Memory B cell (primary cell): ENCODE data around the gene CASP3.
A peak's percentile ranks its signal among the peaks of the same experiment; 100 is the strongest.

ENCODE experiments used
- ATAC-seq: fragments of 150-1000 bp; cut with Tn5 transposase; 2 replicates; pipeline ENCODE4 v1.10.0; 2021; ENCODE audit warnings: low read depth, mild to moderate bottlenecking, moderate library complexity
- DNase-seq, 2 donors: peaks; one replicate each; pipeline ENCODE4 v3.0.0; 2022; ENCODE audit warnings: low spot score in 2 of 2
- H3K27ac Mint-ChIP-seq: one replicate; pipeline ENCODE4 v1.8.0; 2022; ENCODE audit warnings: mild to moderate bottlenecking, moderate library complexity, mixed read lengths
- H3K27me3 Mint-ChIP-seq: one replicate; pipeline ENCODE4 v1.8.0; 2022; ENCODE audit warnings: mixed read lengths
- H3K36me3 Mint-ChIP-seq: one replicate; pipeline ENCODE4 v1.8.0; 2022; ENCODE audit warnings: mild to moderate bottlenecking, mixed read lengths
- H3K4me1 Mint-ChIP-seq: one replicate; pipeline ENCODE4 v1.8.0; 2022; ENCODE audit warnings: mixed read lengths
- H3K4me3 Mint-ChIP-seq: one replicate; pipeline ENCODE4 v1.8.0; 2022; ENCODE audit warnings: mild to moderate bottlenecking, moderate library complexity, mixed read lengths
- H3K9me3 Mint-ChIP-seq: one replicate; pipeline ENCODE4 v1.8.0; 2022; ENCODE audit warnings: mixed read lengths

CASP3 gene

DNA sequence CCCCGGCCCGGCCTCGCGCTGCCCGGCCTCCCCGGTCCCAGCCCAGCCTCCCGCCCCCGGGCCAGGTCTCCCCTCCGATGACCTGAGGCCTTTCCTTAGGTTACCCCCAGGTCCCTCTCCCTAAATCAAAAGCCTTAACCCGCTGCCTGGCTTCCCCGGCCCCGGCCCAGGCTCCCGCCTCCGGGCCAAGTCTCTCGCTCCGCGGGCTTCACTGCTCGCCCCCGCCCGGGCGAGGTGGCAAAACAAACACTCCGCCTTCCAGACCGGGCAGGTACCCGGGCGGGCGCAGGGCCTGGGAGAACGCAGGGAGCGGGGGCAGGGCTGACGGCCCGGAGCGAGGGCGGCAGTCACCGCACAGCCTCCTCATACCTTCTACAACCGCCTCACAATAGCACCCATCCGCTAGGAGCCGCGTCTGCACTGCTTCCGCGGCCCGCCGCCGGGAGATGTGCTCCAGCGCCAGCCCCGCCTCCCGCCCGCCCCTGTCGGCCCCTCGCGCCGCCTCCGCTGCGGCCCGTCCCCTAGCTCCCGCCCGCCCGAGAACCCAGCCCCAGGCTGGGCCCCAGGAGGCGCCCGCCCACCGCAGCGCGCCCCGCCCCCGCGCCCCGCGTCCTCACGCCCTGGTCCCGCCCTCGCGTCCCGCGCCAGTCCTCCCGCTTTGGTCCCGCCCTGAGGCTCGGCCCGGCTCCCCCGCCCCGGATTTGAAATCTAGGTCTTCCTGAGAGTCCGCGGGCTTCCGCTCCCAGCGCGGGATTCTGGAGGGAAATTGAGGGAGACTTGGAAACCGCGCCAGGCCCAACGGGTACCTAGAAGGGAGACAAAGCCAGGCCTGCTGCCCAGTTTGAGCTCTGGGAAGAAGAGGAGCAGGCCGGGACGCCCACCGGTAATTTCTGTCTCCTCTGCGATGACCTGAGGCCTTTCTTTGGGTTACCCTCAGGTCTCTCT lies at the start of gene CASP3, which contains the start of gene PRIMPOL:
Gene CASP3, minus strand, starts transcription at position 422 of the 945 bp plus-strand sequence. CDS start 10,994 bp downstream, outside the sequence.
Gene PRIMPOL, plus strand, starts transcription at position 713 of the 945 bp plus-strand sequence. CDS start 7,403 bp downstream, outside the sequence.
- ATAC-seq: peak; percentile 86
- peaks cover 2% of the 10 kb centered on the region for H3K36me3 Mint-ChIP-seq
- H3K9me3 Mint-ChIP-seq: no peaks in the 10 kb centered on the region
- DNase-seq: peak; percentile 89 to 90
- no peaks in the 10 kb centered on the region for H3K27me3 Mint-ChIP-seq
- H3K4me3 Mint-ChIP-seq: peak within 1 kb of the TSS; percentile 97
- peaks cover 36% of the 10 kb centered on the region for H3K4me1 Mint-ChIP-seq
- H3K27ac Mint-ChIP-seq: peak within 1 kb of the TSS; percentile 82

DNA sequence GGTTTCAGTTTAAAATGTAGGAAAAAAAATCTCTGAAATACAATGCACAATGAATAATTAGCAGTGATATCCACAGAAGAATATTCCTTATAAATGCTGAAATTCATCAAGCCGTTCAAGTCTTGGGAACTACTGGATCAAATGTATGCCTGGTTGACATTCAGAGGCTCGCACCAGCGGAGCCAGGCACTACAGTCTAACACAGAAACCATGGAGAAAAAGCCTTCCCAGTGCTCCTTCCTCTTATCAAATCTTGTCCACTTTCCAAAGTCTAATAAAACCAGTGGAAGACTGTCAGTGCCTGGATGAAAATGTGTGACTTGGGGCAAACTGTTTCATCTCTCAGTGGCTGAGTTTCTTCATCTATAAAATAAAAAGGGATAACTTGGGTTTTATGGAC lies 48.7 kb upstream of the CASP3 start:
- no peak for DNase-seq
- ATAC-seq: no peak
- H3K9me3 Mint-ChIP-seq: no peaks in the 10 kb centered on the region
- no peak overlapping the region for H3K27ac Mint-ChIP-seq
- H3K4me1 Mint-ChIP-seq: no peaks in the 10 kb centered on the region
- H3K36me3 Mint-ChIP-seq: peaks cover 6% of the 10 kb centered on the region
- no peak overlapping the region for H3K4me3 Mint-ChIP-seq
- H3K27me3 Mint-ChIP-seq: no peaks in the 10 kb centered on the region

DNA sequence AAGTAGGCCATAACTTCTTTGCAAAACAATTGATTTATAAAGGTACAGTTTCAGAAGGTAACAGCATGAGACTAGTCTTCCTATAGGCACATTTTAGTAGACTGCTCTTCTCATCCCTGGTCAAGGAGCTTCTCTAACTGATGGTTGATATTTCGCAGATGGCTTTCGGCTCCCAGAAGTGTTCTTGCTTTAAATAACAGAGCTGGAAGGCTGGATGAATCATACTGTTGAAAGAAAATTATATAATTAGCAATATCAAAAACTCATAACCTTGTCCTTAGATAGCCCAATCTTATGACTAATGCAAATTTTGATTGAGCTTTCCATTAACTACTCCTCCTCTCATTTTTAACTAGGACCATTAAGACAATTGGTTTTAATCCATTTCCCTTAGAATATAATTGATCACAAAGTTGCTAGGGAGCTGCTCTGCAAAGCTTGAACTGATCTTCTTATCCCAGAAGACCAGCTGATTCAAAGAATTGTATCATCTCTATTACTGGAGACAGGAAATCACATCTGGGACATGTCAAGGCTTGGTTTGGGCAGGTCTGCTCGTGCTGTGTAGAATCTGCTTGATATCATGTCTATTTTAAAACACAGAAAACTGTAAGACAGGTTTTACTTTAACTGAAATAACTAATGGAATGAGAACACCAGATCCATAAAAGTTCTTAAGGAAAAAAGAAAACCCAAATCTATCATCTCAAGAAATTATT lies 46.1 kb upstream of the CASP3 start:
- H3K4me1 Mint-ChIP-seq: no peaks in the 10 kb centered on the region
- DNase-seq (no peak), ATAC-seq (no peak)
- no peak overlapping the region for H3K4me3 Mint-ChIP-seq
- H3K36me3 Mint-ChIP-seq: peaks cover 10% of the 10 kb centered on the region
- no peaks in the 10 kb centered on the region for H3K9me3 Mint-ChIP-seq
- H3K27ac Mint-ChIP-seq: no peak overlapping the region
- H3K27me3 Mint-ChIP-seq: no peaks in the 10 kb centered on the region

DNA sequence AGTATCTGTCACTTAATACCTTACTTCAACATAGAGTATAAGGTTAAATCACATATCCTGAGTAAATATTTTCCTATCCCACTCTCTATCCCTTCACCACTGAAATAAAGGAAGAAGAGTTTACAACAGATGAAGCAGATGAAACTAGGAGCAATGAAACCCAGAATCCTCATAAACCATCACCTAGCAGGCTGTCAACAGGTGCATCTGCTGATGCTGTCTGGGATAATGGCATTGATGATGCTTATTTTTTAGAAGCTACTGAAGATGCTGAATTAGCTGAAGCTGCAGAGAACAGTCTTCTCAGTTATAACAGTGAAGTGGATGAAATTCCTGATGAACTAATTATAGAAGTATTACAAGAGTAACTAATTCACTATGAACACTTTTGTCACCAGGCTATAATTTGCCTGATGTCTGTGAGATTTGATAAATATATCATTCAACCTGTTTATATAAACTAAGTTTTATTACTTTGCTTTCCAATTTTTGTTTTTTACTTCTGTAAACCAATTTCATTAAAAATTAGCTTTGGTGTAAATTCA lies 45.2 kb upstream of the CASP3 start:
- no peak overlapping the region for H3K4me3 Mint-ChIP-seq
- no peaks in the 10 kb centered on the region for H3K27me3 Mint-ChIP-seq
- no peaks in the 10 kb centered on the region for H3K4me1 Mint-ChIP-seq
- H3K27ac Mint-ChIP-seq: no peak overlapping the region
- DNase-seq (no peak), ATAC-seq (no peak)
- no peaks in the 10 kb centered on the region for H3K9me3 Mint-ChIP-seq
- peaks cover 10% of the 10 kb centered on the region for H3K36me3 Mint-ChIP-seq

DNA sequence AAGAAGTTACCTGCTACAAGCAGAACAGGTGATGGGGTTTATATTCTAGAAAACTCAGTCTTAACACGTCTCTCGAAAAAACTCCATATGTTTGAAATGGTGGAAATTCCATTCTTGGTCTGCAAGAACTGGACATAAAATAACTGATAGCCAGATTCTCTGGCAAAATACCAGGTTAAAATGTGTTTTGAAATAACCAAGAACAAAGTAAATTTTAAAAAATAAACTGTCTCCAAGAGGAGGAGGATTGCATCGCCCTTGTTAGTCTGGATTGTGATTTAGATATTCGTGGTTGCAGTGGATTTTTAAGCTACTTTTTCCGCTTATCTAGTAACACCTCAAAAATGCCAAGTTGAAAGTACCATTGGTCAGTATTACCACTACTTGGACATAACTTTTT lies 43.8 kb upstream of the CASP3 start:
- DNase-seq: no peak
- Mint-ChIP-seq H3K4me1 (no peaks in the 10 kb centered on the region), H3K27me3 (no peaks in the 10 kb centered on the region), H3K27ac (no peak overlapping the region), H3K4me3 (no peak overlapping the region), H3K9me3 (no peaks in the 10 kb centered on the region), H3K36me3 (peaks cover 10% of the 10 kb centered on the region)
- no peak for ATAC-seq

DNA sequence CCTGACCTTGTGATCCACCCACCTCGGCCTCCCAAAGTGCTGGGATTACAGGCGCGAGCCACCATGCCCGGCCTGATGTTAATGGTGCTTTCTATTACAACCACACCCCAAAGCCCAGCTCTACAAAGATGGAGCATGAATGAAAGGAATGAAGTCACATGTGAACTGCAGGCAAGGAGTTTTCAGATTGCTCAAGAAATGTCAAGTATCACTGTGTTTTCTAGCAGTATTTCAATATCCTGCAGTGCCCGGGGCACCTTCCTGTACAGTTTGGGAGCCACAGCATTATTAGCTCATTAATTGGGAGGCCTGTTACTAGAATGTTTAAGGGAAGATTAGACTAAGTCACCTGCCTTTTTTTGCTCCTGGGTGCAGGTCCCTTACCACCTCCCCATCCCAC lies 40.4 kb upstream of the CASP3 start:
- ATAC-seq: no peak
- H3K27ac Mint-ChIP-seq: no peak overlapping the region
- no peaks in the 10 kb centered on the region for H3K27me3 Mint-ChIP-seq
- no peak overlapping the region for H3K4me3 Mint-ChIP-seq
- H3K36me3 Mint-ChIP-seq: peaks cover 12% of the 10 kb centered on the region
- no peak for DNase-seq
- H3K4me1 Mint-ChIP-seq: no peaks in the 10 kb centered on the region
- no peaks in the 10 kb centered on the region for H3K9me3 Mint-ChIP-seq

DNA sequence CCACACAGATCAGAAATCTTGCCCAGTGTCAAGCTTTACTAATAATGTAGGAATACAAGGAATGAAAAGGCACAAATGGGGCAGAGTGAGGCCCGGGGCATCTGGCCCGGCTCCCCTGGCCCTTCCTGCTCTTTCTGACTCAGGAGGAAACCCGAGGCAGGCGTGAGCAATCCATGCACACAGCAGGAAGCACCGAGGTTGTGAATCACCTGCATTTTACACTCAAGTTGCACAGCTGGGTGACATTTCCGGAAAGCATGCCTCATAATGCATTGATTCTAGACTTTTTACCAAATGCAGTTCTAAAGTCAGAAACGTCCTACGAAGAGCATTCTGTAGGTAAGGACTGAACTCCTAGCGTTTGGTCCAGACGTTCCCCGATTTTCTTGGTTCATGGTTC lies 39.2 kb upstream of the CASP3 start:
- ATAC-seq (no peak), DNase-seq (no peak)
- Mint-ChIP-seq H3K9me3 (no peaks in the 10 kb centered on the region), H3K27ac (no peak overlapping the region), H3K4me1 (peaks cover 3% of the 10 kb centered on the region), H3K4me3 (no peak overlapping the region), H3K27me3 (no peaks in the 10 kb centered on the region), H3K36me3 (peaks cover 11% of the 10 kb centered on the region)

DNA sequence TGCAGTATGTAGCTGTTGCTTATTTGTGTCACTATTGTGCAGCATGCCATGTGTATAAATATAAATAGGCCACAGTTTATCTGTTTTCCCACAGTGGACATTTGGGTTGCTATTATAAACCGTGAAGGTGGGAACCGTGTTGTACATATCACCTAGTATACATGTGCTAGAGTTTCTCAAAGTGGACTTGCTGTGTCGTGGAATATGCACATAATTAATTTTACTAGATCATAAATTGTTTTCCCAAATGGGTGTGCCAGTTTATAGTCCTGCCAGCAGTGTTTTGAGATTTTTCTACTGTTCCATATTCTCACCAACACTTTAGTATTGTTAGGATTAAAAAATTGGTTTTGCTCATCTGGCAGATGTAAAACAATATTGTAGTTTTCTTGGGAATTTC lies 38.8 kb upstream of the CASP3 start:
- no peak for DNase-seq
- no peak for ATAC-seq
- peaks cover 3% of the 10 kb centered on the region for H3K4me1 Mint-ChIP-seq
- H3K9me3 Mint-ChIP-seq: no peaks in the 10 kb centered on the region
- no peaks in the 10 kb centered on the region for H3K27me3 Mint-ChIP-seq
- H3K36me3 Mint-ChIP-seq: peaks cover 11% of the 10 kb centered on the region
- H3K27ac Mint-ChIP-seq: peak overlapping the region; percentile 60
- H3K4me3 Mint-ChIP-seq: no peak overlapping the region

DNA sequence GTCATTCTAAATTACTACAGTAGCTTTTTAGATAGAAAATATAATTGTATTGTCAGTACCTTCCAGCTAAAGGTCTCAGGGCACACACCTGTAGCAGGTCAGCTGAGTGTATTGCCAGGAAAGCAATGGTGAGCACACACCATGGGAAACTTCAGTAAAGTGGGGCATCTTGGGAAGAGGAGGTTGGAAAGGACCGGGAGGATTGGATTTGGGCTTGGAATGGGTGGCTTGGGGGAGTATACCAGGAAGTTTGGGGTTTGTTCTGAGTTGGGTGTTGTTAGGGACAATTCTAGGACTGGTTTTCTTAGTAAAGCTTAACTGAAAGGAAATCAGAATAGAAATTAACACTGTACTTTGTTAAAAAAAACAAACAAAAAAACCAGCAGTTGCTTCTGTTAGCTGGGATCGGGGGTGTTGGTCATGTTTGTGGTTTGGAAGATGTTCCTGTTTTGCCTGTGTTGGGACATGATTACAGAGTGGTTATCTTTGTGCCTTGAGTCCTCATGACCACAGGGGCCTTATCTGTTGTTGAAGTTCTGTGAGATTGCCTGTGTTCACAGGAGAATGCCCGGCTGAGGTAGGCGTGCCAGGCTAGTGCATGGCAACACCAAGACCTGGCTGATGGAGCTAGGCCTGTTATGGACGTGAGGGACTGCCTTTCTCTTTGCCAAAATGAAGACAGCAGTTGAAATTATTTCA lies 35.4 kb upstream of the CASP3 start:
- peaks cover 9% of the 10 kb centered on the region for H3K36me3 Mint-ChIP-seq
- H3K27me3 Mint-ChIP-seq: no peaks in the 10 kb centered on the region
- no peak overlapping the region for H3K4me3 Mint-ChIP-seq
- no peaks in the 10 kb centered on the region for H3K9me3 Mint-ChIP-seq
- no peak for DNase-seq
- no peak for ATAC-seq
- H3K4me1 Mint-ChIP-seq: peaks cover 3% of the 10 kb centered on the region
- no peak overlapping the region for H3K27ac Mint-ChIP-seq

DNA sequence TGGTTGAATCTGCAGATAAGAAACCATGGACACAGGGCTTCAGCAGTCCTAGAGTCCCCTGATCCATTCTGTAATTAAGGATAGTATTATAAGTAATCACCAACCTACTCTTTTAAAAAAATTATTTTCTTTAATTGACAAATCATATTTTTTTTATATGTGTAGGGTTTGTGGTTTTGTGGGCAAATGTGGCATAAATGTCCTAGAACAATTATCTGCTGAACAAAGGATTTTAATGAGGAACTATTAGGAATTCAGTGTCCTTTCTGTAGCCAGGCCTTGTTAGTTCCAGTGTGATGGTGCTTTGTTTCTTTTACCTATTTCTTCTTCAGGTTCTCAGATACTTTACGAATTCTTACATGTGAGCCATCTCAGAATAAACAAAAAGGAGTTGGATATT lies 32.7 kb upstream of the CASP3 start:
- no peaks in the 10 kb centered on the region for H3K27me3 Mint-ChIP-seq
- H3K36me3 Mint-ChIP-seq: peaks cover 5% of the 10 kb centered on the region
- H3K9me3 Mint-ChIP-seq: no peaks in the 10 kb centered on the region
- H3K27ac Mint-ChIP-seq: no peak overlapping the region
- peaks cover 3% of the 10 kb centered on the region for H3K4me1 Mint-ChIP-seq
- no peak for ATAC-seq
- no peak overlapping the region for H3K4me3 Mint-ChIP-seq
- DNase-seq: no peak

DNA sequence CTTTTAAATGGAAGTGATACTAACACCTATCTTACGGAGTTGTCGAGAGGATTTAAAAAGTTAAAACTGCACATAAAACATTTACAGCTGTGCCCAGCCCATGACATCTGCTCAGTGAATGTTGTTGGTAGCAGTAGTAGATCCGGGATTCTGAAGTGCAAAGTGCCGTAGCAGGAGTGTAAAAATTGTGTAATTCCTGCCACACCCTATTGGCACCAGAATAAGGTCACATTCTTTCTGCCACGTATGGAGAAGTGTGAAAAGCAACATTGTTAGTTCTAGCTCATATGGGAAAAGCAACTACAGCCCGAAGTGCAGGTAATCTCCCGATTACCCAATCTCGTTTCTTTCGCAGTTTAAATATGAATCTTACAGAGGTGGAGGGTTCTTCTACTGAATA lies 31.5 kb upstream of the CASP3 start:
- DNase-seq (no peak), ATAC-seq (no peak)
- Mint-ChIP-seq H3K4me1 (peaks cover 3% of the 10 kb centered on the region), H3K36me3 (peaks cover 5% of the 10 kb centered on the region), H3K27me3 (no peaks in the 10 kb centered on the region), H3K4me3 (no peak overlapping the region), H3K9me3 (no peaks in the 10 kb centered on the region), H3K27ac (no peak overlapping the region)

DNA sequence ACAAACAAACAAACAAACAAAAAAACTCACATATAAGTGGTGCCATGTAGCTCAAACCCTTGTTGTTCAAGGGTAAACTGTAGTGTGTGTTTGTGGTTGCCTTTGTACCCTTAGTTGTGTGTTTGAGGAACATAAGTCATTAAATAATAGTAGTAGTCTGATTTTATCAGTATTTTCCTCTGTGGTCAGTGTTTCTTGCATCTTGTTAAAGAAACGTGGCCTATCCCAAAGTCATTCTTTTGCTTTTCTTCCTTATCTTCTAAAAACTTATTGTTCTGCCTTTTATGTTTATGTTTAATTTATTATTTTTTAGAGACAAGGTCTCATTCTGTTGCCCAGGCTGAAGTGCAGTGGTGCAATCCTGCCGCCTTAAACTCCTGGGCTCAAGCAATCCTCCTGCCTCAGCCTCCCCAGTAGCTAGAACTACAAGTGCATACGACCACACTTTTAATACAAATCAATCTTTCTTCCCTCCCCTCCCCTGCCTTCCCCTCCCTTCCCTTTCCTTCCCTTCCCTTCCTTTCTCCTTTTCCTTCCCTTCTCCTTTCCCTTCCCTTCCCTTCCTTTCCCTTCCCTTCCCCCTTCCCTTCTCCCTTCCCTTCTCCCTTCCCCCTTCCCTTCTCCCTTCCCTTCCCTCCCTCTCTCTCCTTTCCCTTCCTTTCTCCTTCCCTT lies 26.7 kb upstream of the CASP3 start:
- Mint-ChIP-seq H3K9me3 (no peaks in the 10 kb centered on the region), H3K4me1 (no peaks in the 10 kb centered on the region), H3K4me3 (no peak overlapping the region), H3K27ac (no peak overlapping the region), H3K36me3 (peaks cover 10% of the 10 kb centered on the region), H3K27me3 (no peaks in the 10 kb centered on the region)
- no peak for ATAC-seq
- DNase-seq: no peak

DNA sequence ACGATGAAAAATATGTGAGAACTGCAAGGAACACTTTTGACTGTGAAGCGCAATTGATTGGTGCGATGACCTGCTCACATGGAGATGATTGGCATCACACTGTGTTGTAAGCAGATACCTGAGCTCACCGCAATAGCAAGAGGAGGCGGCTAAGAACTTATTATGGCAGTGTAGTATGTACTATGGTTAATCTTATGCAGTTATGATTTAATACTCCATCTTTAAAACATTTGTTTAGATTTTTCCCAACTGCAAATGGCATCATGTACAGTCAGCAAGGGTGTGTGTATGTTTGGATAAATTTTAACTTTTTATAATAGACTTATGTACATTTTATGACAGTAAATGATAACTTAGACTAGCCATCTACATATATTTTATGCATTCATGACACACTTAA lies 25.8 kb upstream of the CASP3 start:
- Mint-ChIP-seq H3K4me3 (no peak overlapping the region), H3K36me3 (peaks cover 8% of the 10 kb centered on the region), H3K27me3 (no peaks in the 10 kb centered on the region), H3K9me3 (no peaks in the 10 kb centered on the region), H3K4me1 (no peaks in the 10 kb centered on the region), H3K27ac (no peak overlapping the region)
- DNase-seq: no peak
- no peak for ATAC-seq
